Smooth muscle cell (in vitro differentiated cells): ENCODE data around the gene DNAJB11. TPM values are rescaled to one million over a fixed set of nuclear protein-coding genes. Genes with fewer than 3 reads are reported as not detected.

ENCODE experiments used
- DNase-seq: peaks from one replicate; lab custom pipeline; 2025; ENCODE audit not compliant: unreplicated experiment; lab: John Stamatoyannopoulos, UW
- H2AFZ ChIP-seq: fragments of 200-600 bp; sonication (generic); 2 replicates; pipeline ENCODE4 v1.6.0; 2016; ENCODE audit warnings: antibody characterized with exemption, low read depth, mild to moderate bottlenecking
- H3F3A ChIP-seq: fragments of 200-600 bp; sonication (generic); 2 replicates; pipeline ENCODE4 v1.6.0; 2017; ENCODE audit warnings: antibody characterized with exemption, low read depth
- H3K27ac ChIP-seq: fragments of 200-600 bp; sonication (generic); 2 replicates; pipeline ENCODE4 v1.5.1; 2016; ENCODE audit warnings: low read depth, mild to moderate bottlenecking
- H3K27me3 ChIP-seq: fragments of 200-600 bp; sonication (generic); 2 replicates; pipeline ENCODE4 v1.6.1; 2016; ENCODE audit warnings: low read depth, mild to moderate bottlenecking
- H3K36me3 ChIP-seq: fragments of 200-600 bp; sonication (generic); 2 replicates; pipeline ENCODE4 v1.5.1; 2016; ENCODE audit warnings: low read depth
- H3K4me1 ChIP-seq: fragments of 200-600 bp; sonication (generic); 2 replicates; pipeline ENCODE4 v1.5.1; 2016; ENCODE audit warnings: low read depth
- H3K4me2 ChIP-seq: fragments of 200-600 bp; sonication (generic); 2 replicates; pipeline ENCODE4 v1.6.0; 2016; ENCODE audit warnings: mild to moderate bottlenecking
- H3K4me3 ChIP-seq: fragments of 200-600 bp; sonication (generic); 2 replicates; pipeline ENCODE4 v1.5.1; 2016; ENCODE audit warnings: mild to moderate bottlenecking
- H3K79me2 ChIP-seq: fragments of 200-600 bp; sonication (generic); 2 replicates; pipeline ENCODE4 v1.6.0; 2016; ENCODE audit warnings: low read depth, mild to moderate bottlenecking
- H3K9ac ChIP-seq: fragments of 200-600 bp; sonication (generic); 2 replicates; pipeline ENCODE4 v1.6.0; 2016; ENCODE audit warnings: low read depth
- H3K9me3 ChIP-seq: fragments of 200-600 bp; sonication (generic); replicated peaks from 2 replicates; pipeline ENCODE4 v1.5.1; 2016; ENCODE audit warnings: low read depth
- H4K20me1 ChIP-seq: fragments of 200-600 bp; sonication (generic); 2 replicates; pipeline ENCODE4 v1.6.0; 2016; ENCODE audit warnings: low read depth
- WGBS: methylation state at CpG from one replicate; pipeline ENCODE4 v1.1.7; 2016; ENCODE audit warnings: low lambda C conversion rate; 5-methylcytosine and 5-hydroxymethylcytosine counted together
- polyA plus RNA-seq: library from polyadenylated mRNA; unstranded; fragments of >200 nt; fragmentation: Nextera tagmentation; extraction: Ambion mirVana; gene quantifications from 2 replicates; pipeline ENCODE4 v1.2.1, GENCODE V29; 2016
- total RNA-seq: library from RNA; depleted of rRNA; stranded (reverse); fragments of >200 nt; gene quantifications from 2 replicates; pipeline ENCODE4 v1.2.3, GENCODE V29; 2014
- TF ChIP-seq, protein P1 (sequence below): fragments of 200-600 bp; sonication (generic); IDR thresholded peaks from 2 replicates; pipeline ENCODE4 v1.5.1; 2017; ENCODE audit warnings: borderline replicate concordance, mild to moderate bottlenecking, antibody characterized with exemption; ENCODE audit not compliant: insufficient read depth, poor library complexity, severe bottlenecking

The DNAJB11 gene
- total and polyA plus RNA-seq, 2 experiments from 2014 or later = 103 to 136 TPM

- no peak overlapping the region for H3K4me2 ChIP-seq
- no peak overlapping the region for H3K9ac ChIP-seq
- H2AFZ ChIP-seq = no peak overlapping the region
- no peaks in the 10 kb centered on the region for H4K20me1 ChIP-seq
- H3K4me1 ChIP-seq = peaks cover 9% of the 10 kb centered on the region
- TF ChIP-seq, protein P1, sequence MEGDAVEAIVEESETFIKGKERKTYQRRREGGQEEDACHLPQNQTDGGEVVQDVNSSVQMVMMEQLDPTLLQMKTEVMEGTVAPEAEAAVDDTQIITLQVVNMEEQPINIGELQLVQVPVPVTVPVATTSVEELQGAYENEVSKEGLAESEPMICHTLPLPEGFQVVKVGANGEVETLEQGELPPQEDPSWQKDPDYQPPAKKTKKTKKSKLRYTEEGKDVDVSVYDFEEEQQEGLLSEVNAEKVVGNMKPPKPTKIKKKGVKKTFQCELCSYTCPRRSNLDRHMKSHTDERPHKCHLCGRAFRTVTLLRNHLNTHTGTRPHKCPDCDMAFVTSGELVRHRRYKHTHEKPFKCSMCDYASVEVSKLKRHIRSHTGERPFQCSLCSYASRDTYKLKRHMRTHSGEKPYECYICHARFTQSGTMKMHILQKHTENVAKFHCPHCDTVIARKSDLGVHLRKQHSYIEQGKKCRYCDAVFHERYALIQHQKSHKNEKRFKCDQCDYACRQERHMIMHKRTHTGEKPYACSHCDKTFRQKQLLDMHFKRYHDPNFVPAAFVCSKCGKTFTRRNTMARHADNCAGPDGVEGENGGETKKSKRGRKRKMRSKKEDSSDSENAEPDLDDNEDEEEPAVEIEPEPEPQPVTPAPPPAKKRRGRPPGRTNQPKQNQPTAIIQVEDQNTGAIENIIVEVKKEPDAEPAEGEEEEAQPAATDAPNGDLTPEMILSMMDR = no peak
- no peak for DNase-seq
- no peaks in the 10 kb centered on the region for H3K27me3 ChIP-seq
- 95% methylated on average over 2 of the region's 2 CpGs for WGBS
- H3K36me3 ChIP-seq = no peaks in the 10 kb centered on the region
- no peak overlapping the region for H3K4me3 ChIP-seq
- H3K79me2 ChIP-seq = no peaks in the 10 kb centered on the region
- H3F3A ChIP-seq = no peaks in the 10 kb centered on the region
- no peak overlapping the region for H3K27ac ChIP-seq
- H3K9me3 ChIP-seq = no peaks in the 10 kb centered on the region
Measured at GRCh38 chr3:186523434-186523833, 47.1 kb upstream of the DNAJB11 start.

GRCh38 chr3:186524616-186525015 is 45.9 kb upstream of the DNAJB11 start:
- H4K20me1 ChIP-seq = no peaks in the 10 kb centered on the region
- no peaks in the 10 kb centered on the region for H3K36me3 ChIP-seq
- DNase-seq = no peak
- no peak overlapping the region for H3K9ac ChIP-seq
- no peak overlapping the region for H3K27ac ChIP-seq
- H3K79me2 ChIP-seq = no peaks in the 10 kb centered on the region
- TF ChIP-seq, protein P1 = no peak
- H3K4me3 ChIP-seq = no peak overlapping the region
- no peaks in the 10 kb centered on the region for H3F3A ChIP-seq
- H3K4me1 ChIP-seq = peaks cover 9% of the 10 kb centered on the region
- WGBS = 96% methylated on average over 6 of the region's 6 CpGs
- no peaks in the 10 kb centered on the region for H3K9me3 ChIP-seq
- no peak overlapping the region for H2AFZ ChIP-seq
- no peak overlapping the region for H3K4me2 ChIP-seq
- H3K27me3 ChIP-seq = no peaks in the 10 kb centered on the region

DNA sequence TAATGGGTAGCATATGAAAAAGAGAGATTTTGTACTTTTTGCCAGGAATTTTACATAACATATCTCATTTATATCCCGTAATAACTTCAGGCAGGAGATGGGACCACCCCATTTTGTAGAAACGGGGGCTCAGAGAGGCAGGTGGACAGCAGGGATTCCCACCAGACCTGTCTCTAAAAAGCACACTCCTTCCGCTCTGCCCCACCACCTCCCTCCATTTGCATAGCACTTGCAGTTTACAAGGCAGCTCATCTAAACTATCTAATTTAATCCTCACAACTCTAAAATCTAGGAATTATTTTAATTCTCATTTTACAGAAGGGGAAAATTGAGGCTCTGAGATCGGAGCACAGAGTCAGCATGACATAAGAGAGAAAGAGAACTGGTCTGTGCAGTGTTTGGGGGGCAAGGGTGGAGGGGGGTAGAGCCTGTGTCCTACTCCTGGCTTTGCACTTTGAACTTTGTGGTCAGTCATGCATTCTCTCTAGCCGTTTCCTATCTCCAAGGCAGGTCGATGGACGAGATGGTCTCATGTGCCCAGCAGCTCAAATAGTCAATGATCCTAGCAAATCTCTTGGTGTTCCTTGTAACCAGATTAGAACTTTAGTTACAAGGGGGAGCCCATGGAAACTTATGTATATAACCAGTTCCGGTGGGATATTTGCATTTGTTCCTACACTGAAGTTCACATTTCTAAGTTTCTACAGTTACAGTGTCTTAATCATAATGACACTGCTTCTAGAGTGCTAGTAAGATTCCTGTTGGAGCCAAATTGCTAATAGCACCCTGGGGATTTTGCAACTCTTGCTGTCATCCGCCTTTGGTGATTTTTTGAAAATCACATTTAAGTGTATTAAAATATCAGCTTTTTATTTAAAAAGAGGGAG is 44.9 kb upstream of the DNAJB11 start:
- no peak overlapping the region for H3K27ac ChIP-seq
- no peak overlapping the region for H3K4me3 ChIP-seq
- no peaks in the 10 kb centered on the region for H3F3A ChIP-seq
- TF ChIP-seq, protein P1 = no peak
- H3K79me2 ChIP-seq = no peaks in the 10 kb centered on the region
- no peak overlapping the region for H3K4me2 ChIP-seq
- no peak overlapping the region for H3K9ac ChIP-seq
- DNase-seq = no peak
- no peaks in the 10 kb centered on the region for H3K9me3 ChIP-seq
- no peak overlapping the region for H2AFZ ChIP-seq
- no peaks in the 10 kb centered on the region for H4K20me1 ChIP-seq
- H3K4me1 ChIP-seq = peaks cover 13% of the 10 kb centered on the region
- H3K27me3 ChIP-seq = no peaks in the 10 kb centered on the region
- no peaks in the 10 kb centered on the region for H3K36me3 ChIP-seq
- 85% methylated on average over 9 of the region's 9 CpGs for WGBS

DNA sequence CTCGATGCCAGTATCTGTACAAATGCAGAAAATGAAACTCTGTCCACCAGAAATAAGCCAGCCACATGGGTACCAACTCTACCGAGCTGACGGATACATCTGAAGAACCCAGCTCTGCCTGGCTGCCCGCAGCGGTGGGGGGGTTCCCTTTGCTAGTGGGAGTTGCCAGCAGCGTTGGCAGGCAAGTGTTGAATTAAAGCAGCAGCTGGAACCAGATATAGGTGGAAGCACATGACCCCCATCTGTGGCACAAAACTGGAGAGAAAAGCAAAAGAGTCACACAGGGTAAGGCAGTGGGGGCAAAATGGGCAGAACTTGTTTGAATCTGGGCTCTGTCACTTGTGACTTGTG is 44.3 kb upstream of the DNAJB11 start:
- Histone ChIP-seq H3K79me2 (no peaks in the 10 kb centered on the region), H3K27ac (no peak overlapping the region), H3K9me3 (no peaks in the 10 kb centered on the region), H3K4me3 (no peak overlapping the region), H4K20me1 (no peaks in the 10 kb centered on the region), H3K4me1 (peaks cover 16% of the 10 kb centered on the region), H3K4me2 (no peak overlapping the region), H3K9ac (no peak overlapping the region), H2AFZ (no peak overlapping the region), H3F3A (no peaks in the 10 kb centered on the region), H3K27me3 (no peaks in the 10 kb centered on the region), H3K36me3 (no peaks in the 10 kb centered on the region)
- 93% methylated on average over 6 of the region's 6 CpGs for WGBS
- no peak for DNase-seq
- TF ChIP-seq, protein P1 = no peak
